Keratinocyte (primary cell): Measurements from ENCODE around the gene ZBTB5. TPM values are rescaled to one million over a fixed set of nuclear protein-coding genes. Genes with fewer than 3 reads are reported as not detected.

Experiments used
- DNase-seq: peaks from one replicate; pipeline ENCODE4 v3.0.0-alpha.2; 2011; ENCODE audit warnings: low read depth, missing footprints, low spot score
- FAIRE-seq: peaks from 2 replicates; lab custom pipeline; 2011; peaks lifted over from hg19 to GRCh38; lab: Jason Lieb, UNC
- H2AFZ ChIP-seq: 2 replicates; pipeline ENCODE4 v1.6.0; 2012; ENCODE audit warnings: low read length, control low read depth, inconsistent platforms; ENCODE audit not compliant: control insufficient read depth
- H3K27ac ChIP-seq: 2 replicates; pipeline ENCODE4 v1.5.1; 2011; ENCODE audit warnings: low read length; ENCODE audit not compliant: control insufficient read depth, insufficient read depth
- H3K27me3 ChIP-seq: 3 replicates; pipeline ENCODE4 v1.6.0; 2011; ENCODE audit warnings: low read length; ENCODE audit not compliant: control insufficient read depth, insufficient read depth; ENCODE audit errors: extremely low read depth
- H3K36me3 ChIP-seq, 2 experiments: 2 replicates in 1 of 2; 3 replicates in 1 of 2; pipeline ENCODE4 v1.5.1; 2011; ENCODE audit warnings: low read length in 2 of 2, mild to moderate bottlenecking in 1 of 2; ENCODE audit not compliant: control insufficient read depth in 2 of 2, insufficient read depth in 2 of 2; ENCODE audit errors: extremely low read depth in 1 of 2
- H3K4me1 ChIP-seq: 3 replicates; pipeline ENCODE4 v1.5.1; 2011; ENCODE audit warnings: low read length; ENCODE audit not compliant: control insufficient read depth, insufficient read depth; ENCODE audit errors: extremely low read depth
- H3K4me2 ChIP-seq: 3 replicates; pipeline ENCODE4 v1.6.0; 2011; ENCODE audit warnings: low read depth, low read length; ENCODE audit not compliant: control insufficient read depth, insufficient read depth; ENCODE audit errors: extremely low read depth
- H3K4me3 ChIP-seq, 3 experiments: fragments of 200-600 bp in 1 of 3; sonication (generic) in 1 of 3; 2 replicates in 2 of 3; 3 replicates in 1 of 3; pipeline ENCODE4 v1.5.1; 2011 to 2016; ENCODE audit warnings: low read length in 3 of 3, mild to moderate bottlenecking in 3 of 3, control low read depth in 2 of 3, inconsistent platforms in 1 of 3, low read depth in 1 of 3, mixed read lengths in 1 of 3, mixed run types in 1 of 3, moderate library complexity in 1 of 3; ENCODE audit not compliant: control insufficient read depth in 2 of 3, insufficient read depth in 2 of 3; ENCODE audit errors: extremely low read depth in 1 of 3
- H3K79me2 ChIP-seq: 2 replicates; pipeline ENCODE4 v1.6.0; 2012; ENCODE audit warnings: low read length; ENCODE audit not compliant: control insufficient read depth, insufficient read depth
- H3K9ac ChIP-seq: 3 replicates; pipeline ENCODE4 v1.6.0; 2011; ENCODE audit warnings: low read length; ENCODE audit not compliant: control insufficient read depth, insufficient read depth; ENCODE audit errors: extremely low read depth
- H3K9me1 ChIP-seq: 3 replicates; pipeline ENCODE4 v1.6.0; 2011; ENCODE audit warnings: low read length; ENCODE audit not compliant: control insufficient read depth, insufficient read depth; ENCODE audit errors: extremely low read depth
- H3K9me3 ChIP-seq: 2 replicates; pipeline ENCODE4 v1.5.1; 2012; ENCODE audit warnings: low read depth, low read length; ENCODE audit not compliant: control insufficient read depth
- H4K20me1 ChIP-seq: 3 replicates; pipeline ENCODE4 v1.6.0; 2011; ENCODE audit warnings: low read length; ENCODE audit not compliant: control insufficient read depth, insufficient read depth; ENCODE audit errors: extremely low read depth
- EZH2 ChIP-seq: IDR thresholded peaks from one replicate; pipeline ENCODE4 v1.6.1; 2012; ENCODE audit warnings: inconsistent platforms, mild to moderate bottlenecking, low read length, moderate library complexity
- dilution Hi-C: fragments of 300-500 bp; cut with MboI; formaldehyde crosslinking; loops from one replicate; pipeline ENCODE4 v1.7.0; 2020; ENCODE audit warnings: low sequenced_read_pairs; ENCODE audit not compliant: extremely low pct_ligation_motif_present
- polyA plus RNA-seq, 5 experiments: library from polyadenylated mRNA; depleted of rRNA in 3 of 5; stranded (reverse) in 3 of 5; stranded (forward) in 1 of 5; unstranded in 1 of 5; fragments of >200 nt; gene quantifications; 1 replicate in 1 of 5; 2 replicates in 3 of 5; 3 replicates in 1 of 5; pipeline versions ENCODE4 v1.2.1 to v1.2.3, GENCODE V29; 2011 to 2012; ENCODE audit warnings: missing spikeins in 2 of 5, low read depth in 1 of 5, low replicate concordance in 1 of 5
- TF ChIP-seq, protein P1 (sequence below), 3 experiments: IDR thresholded peaks in 1 of 3; conservative IDR thresholded peaks in 1 of 3; optimal IDR thresholded peaks in 1 of 3; 2 replicates in 2 of 3; 3 replicates in 1 of 3; pipeline versions ENCODE3 to v1.5.1; 2011; ENCODE audit warnings: low read length in 3 of 3, mild to moderate bottlenecking in 3 of 3, moderate library complexity in 2 of 3, control low read depth in 1 of 3, inconsistent platforms in 1 of 3; ENCODE audit not compliant: insufficient read depth in 2 of 3; ENCODE audit errors: extremely low read depth in 1 of 3

ZBTB5 gene
- polyA plus RNA-seq, 1 donor (not counting 4 experiments of a cell fraction or from before 2014, with no cell fraction given): 12.6 TPM

DNA sequence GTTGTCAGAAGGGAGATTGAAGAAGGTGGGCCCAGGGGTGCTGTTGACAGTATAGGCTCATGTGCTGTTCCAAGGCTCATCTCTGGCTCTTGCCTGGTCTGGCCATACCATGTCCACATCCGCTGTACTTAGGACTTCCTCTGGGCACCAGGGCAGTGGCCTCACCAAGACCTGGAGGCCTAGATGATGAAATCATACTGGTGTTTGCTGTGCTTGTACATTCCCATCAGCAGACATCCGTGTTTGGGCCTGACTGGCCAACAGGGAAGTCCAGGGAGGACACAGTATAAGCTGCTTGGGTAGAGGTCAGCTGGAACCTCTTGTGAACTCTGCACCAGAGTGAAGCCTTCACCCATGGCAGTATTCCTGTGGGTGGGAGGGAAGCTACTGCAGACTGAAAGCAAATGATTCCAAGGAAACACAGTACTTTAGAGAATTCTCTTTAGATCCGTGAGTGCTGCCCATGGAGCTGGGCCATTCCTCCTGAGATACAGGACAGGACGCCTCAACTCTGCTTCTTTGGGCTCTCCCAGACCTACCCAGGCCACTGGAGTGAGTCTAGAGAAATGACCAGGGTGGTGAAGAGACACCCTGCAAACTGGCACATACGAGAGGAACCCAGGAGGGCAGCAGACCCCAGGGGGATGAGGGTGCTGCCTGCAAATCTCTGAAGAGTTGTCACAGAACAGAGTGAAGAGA is 43.0 kb upstream of the ZBTB5 start:
- TF ChIP-seq EZH2: no peak
- TF ChIP-seq, protein P1, sequence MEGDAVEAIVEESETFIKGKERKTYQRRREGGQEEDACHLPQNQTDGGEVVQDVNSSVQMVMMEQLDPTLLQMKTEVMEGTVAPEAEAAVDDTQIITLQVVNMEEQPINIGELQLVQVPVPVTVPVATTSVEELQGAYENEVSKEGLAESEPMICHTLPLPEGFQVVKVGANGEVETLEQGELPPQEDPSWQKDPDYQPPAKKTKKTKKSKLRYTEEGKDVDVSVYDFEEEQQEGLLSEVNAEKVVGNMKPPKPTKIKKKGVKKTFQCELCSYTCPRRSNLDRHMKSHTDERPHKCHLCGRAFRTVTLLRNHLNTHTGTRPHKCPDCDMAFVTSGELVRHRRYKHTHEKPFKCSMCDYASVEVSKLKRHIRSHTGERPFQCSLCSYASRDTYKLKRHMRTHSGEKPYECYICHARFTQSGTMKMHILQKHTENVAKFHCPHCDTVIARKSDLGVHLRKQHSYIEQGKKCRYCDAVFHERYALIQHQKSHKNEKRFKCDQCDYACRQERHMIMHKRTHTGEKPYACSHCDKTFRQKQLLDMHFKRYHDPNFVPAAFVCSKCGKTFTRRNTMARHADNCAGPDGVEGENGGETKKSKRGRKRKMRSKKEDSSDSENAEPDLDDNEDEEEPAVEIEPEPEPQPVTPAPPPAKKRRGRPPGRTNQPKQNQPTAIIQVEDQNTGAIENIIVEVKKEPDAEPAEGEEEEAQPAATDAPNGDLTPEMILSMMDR (optimal IDR thresholded peaks at IDR 0.05 in 1 of 3, IDR thresholded peaks at IDR 0.05 in 1 of 3, conservative IDR thresholded peaks at IDR 0.05 in 1 of 3; ENCODE audit: extremely low read depth in 1 of 3, insufficient read depth in 2 of 3, low read length in 3 of 3): no peak
- no peak for FAIRE-seq
- Histone ChIP-seq H3K9me1 (no peaks in the 10 kb centered on the region), H3K4me3 (no peak overlapping the region), H3K9ac (no peak overlapping the region), H4K20me1 (peaks cover 2% of the 10 kb centered on the region), H3K27me3 (no peaks in the 10 kb centered on the region), H3K79me2 (no peaks in the 10 kb centered on the region), H3K4me1 (no peaks in the 10 kb centered on the region), H3K9me3 (no peaks in the 10 kb centered on the region), H3K36me3 (peaks cover 13 to 28% of the 10 kb centered on the region in 2 experiments), H2AFZ (no peak overlapping the region), H3K4me2 (no peak overlapping the region), H3K27ac (no peak overlapping the region)
- no peak for DNase-seq
- dilution Hi-C loops: no loop called here

GRCh38 chr9:37507566-37508134 is 42.4 kb upstream of the ZBTB5 start:
- TF ChIP-seq, protein P1 (optimal IDR thresholded peaks at IDR 0.05 in 1 of 3, IDR thresholded peaks at IDR 0.05 in 1 of 3, conservative IDR thresholded peaks at IDR 0.05 in 1 of 3; ENCODE audit: extremely low read depth in 1 of 3, insufficient read depth in 2 of 3, low read length in 3 of 3): no peak
- no peak for TF ChIP-seq EZH2
- Histone ChIP-seq H3K79me2 (no peaks in the 10 kb centered on the region), H3K9me3 (no peaks in the 10 kb centered on the region), H3K36me3 (peaks cover 13 to 31% of the 10 kb centered on the region in 2 experiments), H3K27me3 (no peaks in the 10 kb centered on the region), H3K4me1 (no peaks in the 10 kb centered on the region), H3K27ac (no peak overlapping the region), H2AFZ (no peak overlapping the region), H3K9ac (no peak overlapping the region), H4K20me1 (peaks cover 2% of the 10 kb centered on the region), H3K4me2 (no peak overlapping the region), H3K4me3 (no peak overlapping the region), H3K9me1 (no peaks in the 10 kb centered on the region)
- dilution Hi-C loops: no loop called here
- FAIRE-seq (no peak), DNase-seq (no peak)
